Measurements from ENCODE around the gene LIN52. TPM values are rescaled to one million over a fixed set of nuclear protein-coding genes. Genes with fewer than 3 reads are reported as not detected.

LIN52 gene
- total RNA-seq, 1 donor from 2014 or later: 5.9 TPM

DNA sequence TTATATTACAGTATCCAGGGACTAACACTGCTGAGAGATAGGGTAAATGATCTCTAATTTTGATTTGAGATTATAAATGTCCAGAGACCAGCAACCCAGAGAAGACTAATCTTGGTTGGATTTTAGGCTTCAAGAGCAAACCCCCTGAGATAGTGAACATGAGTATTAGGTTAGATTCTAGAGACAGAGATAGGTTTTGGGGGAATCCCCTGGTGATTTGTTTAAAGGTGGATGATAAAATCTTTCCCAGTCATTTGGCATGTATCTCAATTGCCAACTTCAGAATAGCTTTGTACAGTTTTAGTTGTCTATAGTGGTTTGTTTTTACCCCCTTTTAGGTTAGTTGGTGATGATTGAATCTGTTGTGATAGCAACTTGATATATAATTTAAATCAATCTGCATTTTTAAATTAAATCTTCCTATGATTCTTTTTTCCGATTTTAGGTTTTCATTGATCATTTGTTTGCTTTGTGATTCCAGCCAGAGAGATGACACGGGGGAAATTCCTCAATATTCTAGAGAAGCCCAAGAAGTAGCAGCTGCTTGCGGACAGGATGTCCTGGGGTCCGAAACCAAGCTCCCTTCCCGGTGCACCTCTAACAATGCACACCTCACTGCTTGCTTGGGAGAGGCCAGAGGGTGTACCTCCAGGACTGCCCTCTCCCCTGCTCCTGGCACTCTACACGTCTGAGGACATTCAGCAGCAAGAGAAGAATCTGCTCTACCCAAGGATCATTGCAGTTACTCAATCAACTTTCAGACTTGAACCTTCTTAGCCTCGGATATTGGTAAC lies 113.9 kb downstream of the LIN52 start:
- H3K36me3 ChIP-seq: peaks cover 0 to 14% of the 10 kb centered on the region in 2 donors
- no peak overlapping the region for H3K4me3 ChIP-seq
- H3K27ac ChIP-seq: no peak overlapping the region
- TF ChIP-seq, protein P1, sequence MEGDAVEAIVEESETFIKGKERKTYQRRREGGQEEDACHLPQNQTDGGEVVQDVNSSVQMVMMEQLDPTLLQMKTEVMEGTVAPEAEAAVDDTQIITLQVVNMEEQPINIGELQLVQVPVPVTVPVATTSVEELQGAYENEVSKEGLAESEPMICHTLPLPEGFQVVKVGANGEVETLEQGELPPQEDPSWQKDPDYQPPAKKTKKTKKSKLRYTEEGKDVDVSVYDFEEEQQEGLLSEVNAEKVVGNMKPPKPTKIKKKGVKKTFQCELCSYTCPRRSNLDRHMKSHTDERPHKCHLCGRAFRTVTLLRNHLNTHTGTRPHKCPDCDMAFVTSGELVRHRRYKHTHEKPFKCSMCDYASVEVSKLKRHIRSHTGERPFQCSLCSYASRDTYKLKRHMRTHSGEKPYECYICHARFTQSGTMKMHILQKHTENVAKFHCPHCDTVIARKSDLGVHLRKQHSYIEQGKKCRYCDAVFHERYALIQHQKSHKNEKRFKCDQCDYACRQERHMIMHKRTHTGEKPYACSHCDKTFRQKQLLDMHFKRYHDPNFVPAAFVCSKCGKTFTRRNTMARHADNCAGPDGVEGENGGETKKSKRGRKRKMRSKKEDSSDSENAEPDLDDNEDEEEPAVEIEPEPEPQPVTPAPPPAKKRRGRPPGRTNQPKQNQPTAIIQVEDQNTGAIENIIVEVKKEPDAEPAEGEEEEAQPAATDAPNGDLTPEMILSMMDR (IDR thresholded peaks at IDR 0.05): no peak
- TF ChIP-seq POLR2AphosphoS5 (IDR thresholded peaks at IDR 0.05; ENCODE audit: insufficient read depth in 1 of 2, low read depth in 1 of 2) (no peak), POLR2A (IDR thresholded peaks at IDR 0.05) (no peak)
- no peak for DNase-seq (ENCODE audit: extremely low spot score in 2 of 2)
- H3K4me1 ChIP-seq: no peaks in the 10 kb centered on the region
- no peaks in the 10 kb centered on the region for H3K9me3 ChIP-seq
- no peaks in the 10 kb centered on the region for H3K27me3 ChIP-seq
- intact Hi-C loops (cut with DNase I): no loop called here

DNA sequence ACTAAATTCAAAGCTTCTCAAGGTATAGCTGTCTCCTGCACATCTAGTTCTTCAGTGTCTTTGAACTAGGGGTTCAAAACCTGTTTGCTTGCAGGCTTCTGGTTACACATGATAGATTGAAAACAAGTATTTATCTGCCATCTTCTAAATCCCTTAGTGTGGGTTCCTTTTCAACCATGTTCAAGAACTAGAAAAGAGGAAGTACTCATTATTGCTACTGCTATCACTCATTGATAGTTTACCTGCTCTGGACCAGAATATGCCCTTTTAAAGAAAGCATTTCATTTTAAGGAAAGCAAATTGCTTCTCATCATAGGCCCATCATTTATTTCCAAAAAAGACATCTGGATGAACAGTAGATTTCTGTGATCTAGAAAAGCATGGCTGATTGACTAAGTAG lies 117.4 kb downstream of the LIN52 start:
- peaks cover 0 to 14% of the 10 kb centered on the region in 2 donors for H3K36me3 ChIP-seq
- TF ChIP-seq POLR2A (IDR thresholded peaks at IDR 0.05) (no peak), POLR2AphosphoS5 (IDR thresholded peaks at IDR 0.05; ENCODE audit: insufficient read depth in 1 of 2, low read depth in 1 of 2) (no peak)
- TF ChIP-seq, protein P1 (IDR thresholded peaks at IDR 0.05): no peak
- intact Hi-C loops (cut with DNase I): no loop called here
- no peak overlapping the region for H3K4me3 ChIP-seq
- H3K27ac ChIP-seq: no peak overlapping the region
- H3K27me3 ChIP-seq: no peaks in the 10 kb centered on the region
- no peaks in the 10 kb centered on the region for H3K4me1 ChIP-seq
- no peaks in the 10 kb centered on the region for H3K9me3 ChIP-seq
- DNase-seq (ENCODE audit: extremely low spot score in 2 of 2): no peak

DNA sequence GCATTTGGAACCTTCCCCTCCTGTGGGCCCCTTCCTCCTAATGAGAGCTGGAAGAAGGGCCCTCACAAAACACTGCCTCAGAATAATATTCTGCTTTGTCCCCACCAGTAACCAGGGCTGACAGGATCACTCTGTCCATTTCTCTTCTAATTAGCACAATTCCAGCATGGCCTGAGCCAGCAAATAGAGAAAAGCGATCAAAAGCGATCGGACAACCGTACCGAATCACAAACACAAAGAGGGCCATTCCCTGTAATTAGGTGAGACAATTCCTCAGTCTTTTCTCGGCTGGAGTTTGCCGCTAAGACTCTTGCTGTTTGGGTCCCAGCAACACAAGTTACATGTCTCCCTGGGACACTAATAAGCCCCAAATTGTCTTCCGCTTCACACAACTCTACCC lies 118.9 kb downstream of the LIN52 start:
- intact Hi-C loops (cut with DNase I): no loop called here
- Histone ChIP-seq H3K27me3 (no peaks in the 10 kb centered on the region), H3K36me3 (peaks cover 0 to 13% of the 10 kb centered on the region in 2 donors), H3K9me3 (no peaks in the 10 kb centered on the region), H3K4me3 (no peak overlapping the region), H3K27ac (no peak overlapping the region), H3K4me1 (no peaks in the 10 kb centered on the region)
- TF ChIP-seq POLR2A (IDR thresholded peaks at IDR 0.05) (no peak), POLR2AphosphoS5 (IDR thresholded peaks at IDR 0.05; ENCODE audit: insufficient read depth in 1 of 2, low read depth in 1 of 2) (no peak)
- TF ChIP-seq, protein P1 (IDR thresholded peaks at IDR 0.05): no peak
- no peak for DNase-seq (ENCODE audit: extremely low spot score in 2 of 2)

DNA sequence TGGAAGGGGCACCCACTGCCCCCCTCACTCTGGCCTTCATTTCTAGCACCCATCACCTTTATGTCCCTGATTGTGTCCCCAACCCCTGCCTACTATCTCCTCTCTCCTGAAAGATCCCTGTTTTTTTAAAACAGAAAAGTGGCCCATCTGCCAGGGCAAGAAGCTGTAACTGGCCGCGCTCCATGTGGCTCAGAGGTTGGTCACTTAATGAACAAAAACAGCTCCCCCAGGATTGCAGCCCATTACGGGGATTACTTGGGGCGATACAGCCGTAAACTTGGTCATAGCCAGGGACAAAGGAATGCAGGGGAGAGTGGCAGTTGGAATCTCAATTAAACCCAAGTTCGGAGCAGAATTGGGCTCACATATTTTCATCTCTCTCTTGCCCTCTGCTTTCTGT lies 119.7 kb downstream of the LIN52 start:
- TF ChIP-seq POLR2A (IDR thresholded peaks at IDR 0.05) (no peak), POLR2AphosphoS5 (IDR thresholded peaks at IDR 0.05; ENCODE audit: insufficient read depth in 1 of 2, low read depth in 1 of 2) (no peak)
- TF ChIP-seq, protein P1 (IDR thresholded peaks at IDR 0.05): no peak
- Histone ChIP-seq H3K9me3 (no peaks in the 10 kb centered on the region), H3K27ac (no peak overlapping the region), H3K4me3 (no peak overlapping the region), H3K27me3 (no peaks in the 10 kb centered on the region), H3K36me3 (peaks cover 0 to 6% of the 10 kb centered on the region in 2 donors), H3K4me1 (no peaks in the 10 kb centered on the region)
- no peak for DNase-seq (ENCODE audit: extremely low spot score in 2 of 2)
- intact Hi-C loops (cut with DNase I): no loop called here

DNA sequence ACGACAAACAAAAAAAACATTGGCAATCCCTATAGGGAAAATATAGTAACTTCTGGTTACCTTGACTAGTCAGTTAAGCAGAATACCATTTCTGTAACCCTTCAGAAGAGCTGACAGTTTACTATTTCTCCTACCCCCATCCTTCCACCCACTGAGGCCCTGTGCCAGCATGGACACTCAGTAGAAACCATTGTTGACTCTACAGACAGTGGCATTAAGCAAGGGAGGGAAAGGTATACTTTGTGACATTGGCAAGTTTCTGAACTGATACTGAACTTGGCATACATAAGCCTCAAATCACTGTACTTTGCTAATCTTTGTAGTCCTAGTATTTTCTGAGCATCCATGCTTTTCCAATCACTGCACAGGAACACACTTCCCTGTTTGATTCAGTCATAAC lies 121.1 kb downstream of the LIN52 start:
- intact Hi-C loops (cut with DNase I): no loop called here
- TF ChIP-seq, protein P1 (IDR thresholded peaks at IDR 0.05): no peak
- TF ChIP-seq POLR2A (IDR thresholded peaks at IDR 0.05): no peak
- TF ChIP-seq POLR2AphosphoS5 (IDR thresholded peaks at IDR 0.05; ENCODE audit: insufficient read depth in 1 of 2, low read depth in 1 of 2): no peak
- H3K9me3 ChIP-seq: no peaks in the 10 kb centered on the region
- H3K36me3 ChIP-seq: peaks cover 0 to 6% of the 10 kb centered on the region in 2 donors
- H3K27ac ChIP-seq: no peak overlapping the region
- H3K27me3 ChIP-seq: no peaks in the 10 kb centered on the region
- no peak overlapping the region for H3K4me3 ChIP-seq
- H3K4me1 ChIP-seq: no peaks in the 10 kb centered on the region
- DNase-seq (ENCODE audit: extremely low spot score in 2 of 2): no peak
